ENCODE results near the gene RUFY3. TPM values are rescaled to one million over a fixed set of nuclear protein-coding genes. Genes with fewer than 3 reads are reported as not detected.

RUFY3 gene
- total RNA-seq (2021; ENCODE audit: unreplicated experiment) (29.6 TPM), Bru-seq, nascent RNA (percentile 77 among the genes with signal in this experiment), BruChase-seq, experiment 1, labeled RNA remaining after a 2-hour chase (percentile 84 among the genes with signal in this experiment), BruChase-seq, experiment 2, labeled RNA remaining after a 6-hour chase (percentile 83 among the genes with signal in this experiment)
- polyA plus RNA-seq (2012; ENCODE audit: insufficient read length), result 16.2 TPM
- long read RNA-seq, transcript RUFY3-203 (12 exons, 2,143 nt), result major isoform, 10 of 47 reads
- long read RNA-seq, partial matches to known transcripts, result 13 of 47 reads
- long read RNA-seq, other reads (novel, unspliced or antisense), result 24 of 47 reads

GRCh38 chr4:70721747-70722146, at the start of gene RUFY3:
TSS of gene RUFY3 (plus strand) at chr4:70721964. CDS start at chr4:70722574, 610 bp downstream.
- in situ Hi-C loops (cut with HindIII; ENCODE audit: low pct_unique_long_range_greater_than_20kb, low sequenced_read_pairs), result no loop called here
- no peaks in the 10 kb centered on the region for H3K9me3 ChIP-seq (ENCODE audit: control insufficient read depth, insufficient read depth, low read depth, low read length)
- intact Hi-C loops (cut with micrococcal nuclease; ENCODE audit: unreplicated experiment), result no loop called here
- TF ChIP-seq REST (IDR thresholded peaks at IDR 0.05; ENCODE audit: insufficient read depth in 1 of 2, low read depth in 2 of 2, low read length in 1 of 2) (no peak), TCF7L2 (IDR thresholded peaks at IDR 0.05; ENCODE audit: low read depth, low read length) (no peak), POLR2AphosphoS5 (IDR thresholded peaks at IDR 0.05; ENCODE audit: low read depth, low read length) (no peak)
- no TSS peak for BruUV-seq (replicated peaks)
- H3K4me3 ChIP-seq (ENCODE audit: low read depth in 2 of 2, low read length in 2 of 2), result peak within 1 kb of the TSS; percentile 28 to 29; a peak in 2 of 4 replicates
- no peak for DNase-seq (ENCODE audit: low read depth, low spot score)
- no peaks in the 10 kb centered on the region for H3K27me3 ChIP-seq (ENCODE audit: control insufficient read depth, insufficient read depth, low read length)
- peaks cover 6% of the 10 kb centered on the region for H3K4me1 ChIP-seq (ENCODE audit: control insufficient read depth, insufficient read depth, low read length)
- POLR2A ChIA-PET, result interaction anchor here (0.6 to 1.1 kb wide), 2 partner anchors 9 to 14 kb away, joined by 3 to 5 read pairs; no protein-coding TSS in a partner anchor
- ATAC-seq, result peak; percentile 73
- CTCF ChIA-PET, result no interaction called here
- H3K36me3 ChIP-seq (ENCODE audit: control insufficient read depth, insufficient read depth, low read length), result no peaks in the 10 kb centered on the region
- H3K27ac ChIP-seq (ENCODE audit: low read length), result peak within 1 kb of the TSS; percentile 48; the same call in 1 of the 2 replicates

- Histone ChIP-seq H3K36me3 (ENCODE audit: control insufficient read depth, insufficient read depth, low read length) (no peaks in the 10 kb centered on the region), H3K27ac (ENCODE audit: low read length) (no peak overlapping the region), H3K9me3 (ENCODE audit: control insufficient read depth, insufficient read depth, low read depth, low read length) (no peaks in the 10 kb centered on the region), H3K4me1 (ENCODE audit: control insufficient read depth, insufficient read depth, low read length) (no peaks in the 10 kb centered on the region), H3K4me3 (ENCODE audit: low read depth in 2 of 2, low read length in 2 of 2) (no peak overlapping the region), H3K27me3 (ENCODE audit: control insufficient read depth, insufficient read depth, low read length) (0 out of 2 replicates have a peak, but pooled peaks cover 2% of the 10 kb centered on the region)
- BruUV-seq (replicated peaks), result no TSS peak
- DNase-seq (ENCODE audit: low read depth, low spot score), result no peak
- ChIA-PET POLR2A (no interaction called here), CTCF (no interaction called here)
- TF ChIP-seq REST (IDR thresholded peaks at IDR 0.05; ENCODE audit: insufficient read depth in 1 of 2, low read depth in 2 of 2, low read length in 1 of 2), result no peak
- no peak for TF ChIP-seq CTCF (IDR thresholded peaks at IDR 0.05)
- TF ChIP-seq POLR2AphosphoS5 (IDR thresholded peaks at IDR 0.05; ENCODE audit: low read depth, low read length), result no peak
- TF ChIP-seq SIN3A (IDR thresholded peaks at IDR 0.05; ENCODE audit: borderline replicate concordance, insufficient read depth, low read depth, low read length), result no peak
- no peak for TF ChIP-seq TCF7L2 (IDR thresholded peaks at IDR 0.05; ENCODE audit: low read depth, low read length)
- no peak for ATAC-seq
- intact Hi-C loops (cut with micrococcal nuclease; ENCODE audit: unreplicated experiment) (no loop called here), in situ Hi-C loops (cut with HindIII; ENCODE audit: low pct_unique_long_range_greater_than_20kb, low sequenced_read_pairs) (no loop called here)
These were observed 47.6 kb upstream of the RUFY3 start for GRCh38 chr4:70674191-70674590.

Measured in Panc1 (cell line).